Colonic mucosa (tissue), 4 donors: Measurements from ENCODE around the gene PRDM10. TPM values are rescaled to one million over a fixed set of nuclear protein-coding genes. Genes with fewer than 3 reads are reported as not detected.

ENCODE experiments used
- DNase-seq: peaks from one replicate; pipeline ENCODE4 v3.0.0-alpha.2; 2020
- H3K27ac ChIP-seq: fragments of 200-600 bp; one replicate; pipeline ENCODE4 v1.8.0; 2021
- H3K27me3 ChIP-seq: fragments of 200-600 bp; one replicate; pipeline ENCODE4 v1.8.0; 2021
- H3K36me3 ChIP-seq: fragments of 200-600 bp; one replicate; pipeline ENCODE4 v1.8.0; 2021
- H3K4me1 ChIP-seq: fragments of 200-600 bp; one replicate; pipeline ENCODE4 v1.8.0; 2021; ENCODE audit warnings: mild to moderate bottlenecking
- H3K4me3 ChIP-seq: fragments of 200-600 bp; one replicate; pipeline ENCODE4 v1.8.0; 2021
- H3K9ac ChIP-seq, 2 donors: one replicate each; pipeline ENCODE4 v1.7.0; 2013; ENCODE audit warnings: control low read depth in 2 of 2, low read depth in 2 of 2, low read length in 2 of 2
- H3K9me3 ChIP-seq: fragments of 200-600 bp; one replicate; pipeline ENCODE4 v1.8.0; 2021
- CTCF ChIP-seq: fragments of 200-600 bp; IDR thresholded peaks from one replicate; pipeline ENCODE4 v1.8.0; 2022; ENCODE audit warnings: antibody characterized with exemption, mild to moderate bottlenecking
- intact Hi-C: fragments of 100-400 bp; cut with DNase I; formaldehyde crosslinking; loops from one replicate; pipeline ENCODE4 v1.14.1; 2022
- total RNA-seq, 2 donors: library from RNA; stranded (reverse); fragmentation: NEBNext Ultra II Directional in 1 of 2; extraction: Animal tissue kit (Norgen Biotek cat#: 25700) in 1 of 2; gene quantifications; one replicate each; pipeline ENCODE4 v1.2.1, GENCODE V29; 2021
- donor health status: healthy.
- donor health status: DM: no; HTN: no; CAD: no.
- donor health status: DM: no; HTN: no; CAD: no.

The PRDM10 gene
- total RNA-seq, 2 donors from 2014 or later: 11.0 to 18.3 TPM

- Histone ChIP-seq H3K36me3 (no peaks in the 10 kb centered on the region), H3K27me3 (no peaks in the 10 kb centered on the region), H3K4me1 (no peaks in the 10 kb centered on the region), H3K4me3 (no peak overlapping the region), H3K9me3 (no peaks in the 10 kb centered on the region), H3K9ac (no peak overlapping the region), H3K27ac (no peak overlapping the region)
- no peak for DNase-seq
- intact Hi-C loops: no loop called here
- TF ChIP-seq CTCF: no peak
These were observed 44.5 kb upstream of the PRDM10 start for GRCh38 chr11:130047141-130047540.

- no peak for DNase-seq
- Histone ChIP-seq H3K9ac (no peak overlapping the region), H3K36me3 (no peaks in the 10 kb centered on the region), H3K27ac (no peak overlapping the region), H3K4me3 (no peak overlapping the region), H3K27me3 (no peaks in the 10 kb centered on the region), H3K4me1 (no peaks in the 10 kb centered on the region), H3K9me3 (no peaks in the 10 kb centered on the region)
- TF ChIP-seq CTCF: no peak
- intact Hi-C loops: no loop called here
These were observed 40.9 kb upstream of the PRDM10 start for GRCh38 chr11:130043575-130043974.

GRCh38 chr11:130042093-130042591 is 39.5 kb upstream of the PRDM10 start:
- no peak for DNase-seq

GRCh38 chr11:130040281-130040940 is 37.8 kb upstream of the PRDM10 start:
- Histone ChIP-seq H3K36me3 (no peaks in the 10 kb centered on the region), H3K4me3 (no peak overlapping the region), H3K9ac (no peak overlapping the region), H3K27ac (no peak overlapping the region), H3K4me1 (no peaks in the 10 kb centered on the region), H3K9me3 (no peaks in the 10 kb centered on the region), H3K27me3 (no peaks in the 10 kb centered on the region)
- no peak for TF ChIP-seq CTCF
- DNase-seq: no peak
- intact Hi-C loops: no loop called here

More at GRCh38 chr11:130042093-130042591, 39.5 kb upstream of the PRDM10 start:
- no peak for TF ChIP-seq CTCF
- Histone ChIP-seq H3K4me3 (no peak overlapping the region), H3K27me3 (no peaks in the 10 kb centered on the region), H3K27ac (no peak overlapping the region), H3K36me3 (no peaks in the 10 kb centered on the region), H3K4me1 (no peaks in the 10 kb centered on the region), H3K9ac (no peak overlapping the region), H3K9me3 (no peaks in the 10 kb centered on the region)
- intact Hi-C loops: no loop called here

- DNase-seq: no peak
- Histone ChIP-seq H3K27ac (no peak overlapping the region), H3K27me3 (no peaks in the 10 kb centered on the region), H3K4me1 (no peaks in the 10 kb centered on the region), H3K9ac (no peak overlapping the region), H3K4me3 (no peak overlapping the region), H3K36me3 (no peaks in the 10 kb centered on the region), H3K9me3 (no peaks in the 10 kb centered on the region)
- intact Hi-C loops: no loop called here
- TF ChIP-seq CTCF: no peak
These were observed 35.4 kb upstream of the PRDM10 start for GRCh38 chr11:130037881-130038585.
